Germinal center (tissue), 1 donor: ENCODE measurements around the gene APBB2.

Experiments
- DNase-seq: peaks from one replicate; pipeline ENCODE4 v3.0.0; 2012; ENCODE audit warnings: mixed read lengths, low spot score

The APBB2 gene

DNA sequence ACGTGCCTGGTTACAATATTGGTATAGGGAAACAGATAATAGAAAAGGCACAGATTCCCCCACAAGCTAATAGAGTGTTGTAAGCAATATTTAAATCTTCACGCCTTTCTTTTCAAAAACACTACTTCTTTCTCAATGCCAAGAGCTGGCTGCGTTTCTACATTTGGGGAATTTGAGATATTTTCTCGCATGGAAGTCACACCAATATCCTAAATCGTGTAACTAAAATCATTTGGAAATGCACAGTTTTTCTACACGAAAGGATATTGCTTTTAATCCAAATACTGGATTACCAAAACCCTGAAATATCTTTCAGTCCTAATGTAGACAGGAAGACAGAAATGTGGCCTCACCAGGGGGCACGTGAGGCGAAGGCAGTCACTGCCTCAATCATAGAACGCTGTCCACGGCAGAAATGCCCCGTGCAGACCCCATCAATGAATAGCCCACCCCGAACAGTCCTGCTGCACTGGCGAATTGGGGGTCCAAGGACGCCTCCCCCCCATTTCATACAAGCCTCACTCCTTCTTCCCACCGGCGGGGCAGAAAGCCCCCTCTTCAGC, 358.0 kb downstream of the APBB2 start:
- DNase-seq = no peak

DNA sequence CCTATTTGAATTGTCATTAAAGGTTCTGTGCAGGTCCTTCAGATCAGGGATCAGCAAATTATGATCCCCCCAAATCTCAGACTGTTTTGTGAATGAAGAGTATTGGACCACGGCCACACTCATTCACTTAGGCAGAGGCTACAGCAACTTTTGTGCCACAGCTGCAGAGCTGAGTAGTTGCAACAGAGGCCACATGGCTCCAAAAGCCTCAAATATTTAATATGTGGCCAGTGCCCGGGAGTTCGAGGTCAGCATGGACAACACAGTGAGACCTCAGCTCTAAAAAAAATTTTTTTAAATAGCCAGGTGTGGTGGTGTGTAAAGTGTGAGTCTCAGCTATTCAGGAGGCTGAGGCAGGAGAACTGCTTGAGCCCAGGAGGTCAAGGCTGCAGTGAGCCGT, 363.8 kb downstream of the APBB2 start:
- DNase-seq = no peak

DNA sequence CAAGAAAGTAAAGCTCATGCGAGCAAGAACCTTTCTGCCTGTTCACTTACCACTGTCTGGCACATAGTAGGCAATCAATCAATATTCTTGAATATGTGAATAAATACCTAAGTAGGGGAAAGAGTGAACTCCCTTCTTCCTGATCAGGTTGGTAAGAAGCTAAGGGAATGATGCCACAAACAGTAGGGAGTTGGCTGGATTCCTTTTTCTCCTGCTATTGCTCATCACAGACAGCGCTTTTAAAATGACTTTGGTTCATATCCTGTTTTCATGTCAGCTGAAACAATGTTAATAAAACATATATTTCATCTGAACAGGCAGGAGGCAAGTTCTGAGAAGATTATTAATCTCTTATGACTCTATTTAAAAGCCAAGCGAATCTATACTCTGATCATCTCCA, 365.4 kb downstream of the APBB2 start:
- DNase-seq = no peak

DNA sequence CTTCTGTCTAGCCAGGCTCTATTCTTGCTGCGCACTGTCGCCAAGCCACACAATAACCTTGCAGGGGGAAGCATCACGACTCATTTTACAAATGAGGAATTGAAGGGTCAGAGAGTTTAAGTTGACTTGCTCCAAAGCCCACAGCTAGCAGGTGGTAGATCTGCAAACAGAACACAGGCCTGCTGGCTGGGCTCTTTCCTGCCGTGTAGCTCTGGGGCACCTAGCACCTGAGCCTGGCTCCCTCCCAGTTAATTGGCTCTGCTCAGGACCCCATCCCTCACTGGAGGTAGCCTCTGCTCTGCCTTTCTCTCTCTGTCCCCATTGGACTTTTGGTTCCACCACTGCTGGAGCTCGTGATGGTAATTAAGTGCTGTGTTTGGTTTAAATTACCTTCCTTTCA, 366.1 kb downstream of the APBB2 start:
- DNase-seq = no peak

DNA sequence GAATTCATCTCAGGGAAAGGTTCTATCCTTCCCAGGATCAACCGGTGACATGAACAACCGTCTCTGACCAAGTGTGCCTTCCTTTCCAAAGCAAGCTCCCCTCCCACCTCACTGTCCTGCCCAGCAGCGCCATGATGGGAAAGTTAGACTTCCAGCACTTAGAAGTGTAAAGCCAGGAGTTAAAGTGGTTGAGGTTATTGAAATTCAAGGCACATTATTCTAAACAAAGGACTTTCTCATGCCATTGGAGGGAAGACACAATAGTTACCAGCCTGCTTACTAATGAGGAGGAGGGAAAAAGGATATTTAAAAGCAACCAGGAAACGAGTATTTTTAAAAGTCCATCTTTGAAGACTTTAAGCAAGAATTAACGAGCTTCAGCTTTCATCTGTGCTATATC, 367.8 kb downstream of the APBB2 start:
- DNase-seq = no peak

DNA sequence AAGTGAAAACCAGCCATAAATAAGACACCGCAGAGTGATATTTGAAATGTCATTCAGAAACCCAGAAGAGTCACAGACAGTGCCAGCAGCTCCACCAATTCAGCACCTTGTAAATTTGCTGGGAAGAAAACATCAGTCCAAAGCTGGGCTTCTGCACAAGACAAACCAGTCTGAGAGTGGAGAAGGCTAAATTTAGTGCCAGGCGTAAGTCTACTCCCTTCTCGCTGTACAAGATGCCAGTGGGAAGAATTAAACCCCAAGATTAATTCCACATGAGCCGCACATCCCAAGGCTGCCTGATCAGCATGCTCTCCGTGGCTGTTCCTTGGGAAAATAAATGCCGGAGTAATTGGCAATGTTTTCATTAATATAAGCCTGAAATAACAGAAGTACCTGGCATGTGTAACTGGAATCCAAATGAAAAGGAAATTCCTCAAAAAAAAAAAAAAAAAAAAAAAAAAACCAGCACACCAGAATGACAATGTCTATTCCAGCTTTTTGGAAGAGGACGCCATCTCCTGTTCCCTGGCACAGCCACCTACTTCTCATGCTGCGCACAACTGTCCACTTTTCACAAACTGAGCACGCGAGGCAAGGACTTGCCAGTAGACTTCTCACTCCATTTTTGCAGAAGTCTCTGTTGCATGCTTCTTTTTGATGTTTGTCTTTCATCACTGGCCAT, 369.0 kb downstream of the APBB2 start:
- no peak for DNase-seq

DNA sequence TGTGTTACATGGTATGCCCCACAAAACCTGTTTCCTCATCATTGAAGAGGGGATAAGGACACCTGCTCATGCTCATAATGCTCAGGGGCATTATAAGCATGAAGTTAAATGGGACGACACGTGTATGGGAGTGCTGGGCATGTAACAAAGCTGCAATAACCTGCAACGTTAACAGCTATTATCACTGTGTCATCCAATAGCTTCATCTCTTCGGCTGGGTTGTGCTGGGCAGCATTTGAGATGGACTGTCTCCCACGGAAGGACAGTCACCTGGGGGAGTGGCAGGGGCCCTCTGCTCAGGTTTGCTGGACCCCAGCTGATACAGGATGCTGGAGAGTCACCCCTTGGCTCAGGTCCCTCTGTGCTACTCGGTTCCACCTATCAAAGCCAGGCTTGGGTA, 370.1 kb downstream of the APBB2 start:
- no peak for DNase-seq

DNA sequence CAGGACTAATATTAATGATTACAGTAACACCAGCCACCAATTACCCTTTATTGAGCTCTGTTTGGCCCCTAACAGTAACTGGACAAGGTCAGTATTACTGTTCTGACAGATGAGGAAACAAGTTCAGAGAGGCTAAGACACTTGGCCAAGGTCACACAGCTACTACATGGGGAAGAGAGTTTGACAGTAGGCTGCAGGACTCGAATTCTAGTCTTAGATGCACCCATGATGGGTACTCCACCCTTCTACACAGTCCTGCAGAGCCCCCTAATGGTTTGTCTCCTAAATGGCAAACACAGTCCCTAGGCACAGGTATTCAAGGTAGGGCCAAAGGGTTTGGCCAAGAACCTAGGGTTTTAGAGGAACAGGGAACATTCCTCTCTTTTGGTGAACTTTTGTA, 370.6 kb downstream of the APBB2 start:
- DNase-seq = no peak

DNA sequence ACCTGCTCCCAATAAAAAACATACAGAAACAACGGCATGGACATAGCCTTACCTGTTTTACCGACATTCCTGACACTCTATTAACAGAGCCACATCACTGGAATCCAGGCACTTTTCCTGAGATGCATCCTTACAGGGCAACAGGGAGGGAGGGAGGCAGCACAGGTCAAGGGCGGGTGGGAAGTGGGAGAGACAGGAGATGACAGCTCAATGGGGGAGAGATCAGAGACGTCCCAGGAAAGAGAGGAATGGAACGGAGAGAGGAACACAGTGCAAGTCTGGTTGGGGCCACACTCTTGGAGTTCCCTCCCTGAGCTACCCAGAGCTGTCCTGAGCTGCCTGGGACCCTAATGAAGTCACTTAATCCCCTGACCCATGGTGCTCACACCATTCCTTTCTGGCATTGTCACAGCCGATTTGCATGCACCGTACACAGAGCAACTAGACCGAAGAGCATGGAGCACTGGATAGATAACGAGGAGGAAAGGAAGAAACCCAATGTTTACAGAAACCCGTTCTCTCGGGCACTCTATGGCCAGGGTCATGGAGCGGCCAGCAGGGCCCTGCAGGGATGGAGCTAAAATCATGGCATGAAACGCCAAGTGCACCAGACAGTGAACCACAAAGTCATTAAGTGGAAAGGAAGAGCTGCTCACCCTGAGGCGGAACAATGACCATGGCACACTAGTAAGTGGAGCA, 371.5 kb downstream of the APBB2 start:
- no peak for DNase-seq

DNA sequence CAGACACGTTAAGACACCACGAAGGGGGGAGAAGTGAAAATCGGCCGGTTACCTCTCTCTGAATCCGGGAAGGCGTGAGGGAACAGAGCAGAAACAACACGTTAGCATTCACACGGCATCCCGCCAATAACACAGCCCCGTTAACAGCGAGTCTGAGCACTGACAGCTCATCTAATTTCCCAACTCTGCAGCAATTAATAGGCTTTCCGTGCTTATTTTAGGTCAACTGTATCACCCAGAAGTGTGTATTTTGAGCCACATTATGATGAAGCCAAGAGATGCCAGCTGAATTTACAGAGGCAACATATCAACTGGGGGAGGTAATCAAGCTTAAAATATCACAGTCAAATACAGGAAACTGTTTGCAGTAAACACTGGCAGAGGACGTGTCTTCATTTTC, 372.0 kb downstream of the APBB2 start:
- no peak for DNase-seq

DNA sequence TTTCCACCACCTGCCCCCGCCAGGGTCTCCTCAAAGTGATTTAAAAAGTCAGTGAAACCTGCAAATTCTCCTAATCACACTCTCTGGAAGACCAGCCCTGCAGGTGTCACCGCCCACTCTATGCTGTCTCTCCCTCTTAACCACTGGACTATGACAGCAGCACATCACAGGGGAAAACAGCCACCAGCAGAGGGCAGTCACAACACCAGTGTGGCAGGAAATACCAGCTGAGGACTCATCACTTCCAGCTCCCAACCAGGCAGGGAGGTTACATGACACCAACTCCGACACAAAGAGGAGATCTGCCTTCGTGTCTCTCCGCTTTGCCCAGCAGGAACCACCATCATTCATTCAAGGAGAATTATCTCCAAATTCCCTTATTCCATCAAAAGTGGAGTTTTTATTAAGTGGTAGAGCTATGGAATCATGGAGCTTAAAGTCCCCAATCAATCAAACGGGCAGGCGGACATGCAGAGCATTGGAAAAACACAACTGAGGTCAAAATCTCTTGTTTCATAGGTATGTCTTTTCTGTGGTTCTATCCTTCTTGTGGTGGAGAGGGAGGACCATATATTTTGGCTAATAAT, 373.3 kb downstream of the APBB2 start:
- peak; percentile 70 for DNase-seq

DNA sequence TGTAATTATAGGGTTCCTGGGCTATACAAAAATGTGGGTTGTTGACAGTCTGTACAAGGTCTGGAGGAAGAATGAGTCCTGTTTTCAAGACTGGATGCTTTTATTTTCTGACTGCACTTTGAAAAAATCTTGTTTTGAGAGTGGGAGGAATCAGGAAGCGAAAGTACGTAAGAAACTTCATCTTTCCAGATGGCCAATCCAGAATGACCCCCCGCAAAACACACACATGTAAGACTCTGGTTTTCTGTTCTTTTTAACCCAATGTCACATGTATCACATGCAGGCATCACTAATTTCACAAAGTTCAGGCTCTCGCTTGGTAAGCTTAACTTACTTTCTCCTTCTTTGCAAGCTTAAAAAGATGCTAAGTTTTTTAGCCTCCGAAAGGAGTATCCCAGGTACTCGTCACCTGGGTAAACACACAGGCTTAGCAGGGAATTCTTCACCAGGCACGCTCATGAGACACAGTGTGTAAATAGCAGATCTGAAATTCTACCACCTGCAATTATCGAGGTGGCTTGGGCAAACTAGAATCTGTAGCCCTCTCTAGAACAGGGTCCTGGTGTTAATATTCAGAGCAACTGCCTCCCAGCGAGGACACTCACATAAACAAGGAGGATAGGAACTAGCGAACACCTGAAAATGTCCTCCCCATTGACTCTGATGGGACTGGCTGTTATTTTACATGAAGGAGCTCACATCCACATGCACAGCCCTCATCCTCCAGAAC, 373.9 kb downstream of the APBB2 start:
- DNase-seq = no peak

DNA sequence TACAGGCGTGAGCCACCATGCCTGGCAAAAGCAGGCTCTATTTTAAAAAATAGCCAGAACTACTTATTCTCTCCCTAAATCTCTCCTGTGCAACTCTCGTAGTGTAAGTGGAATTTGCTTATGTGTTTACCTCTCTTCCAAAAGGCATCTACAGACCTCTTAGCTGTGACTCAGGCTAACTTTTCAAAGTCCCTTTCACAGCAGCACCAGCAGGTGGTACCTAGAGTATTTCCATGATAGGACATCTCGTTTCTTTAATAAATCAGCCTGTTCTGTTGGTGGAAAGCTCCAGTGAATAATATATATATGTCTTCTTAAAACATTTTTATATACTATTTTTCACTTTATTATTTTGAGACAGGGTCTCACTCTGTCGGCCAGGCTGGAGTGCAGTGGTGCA, 375.6 kb downstream of the APBB2 start:
- DNase-seq = no peak

DNA sequence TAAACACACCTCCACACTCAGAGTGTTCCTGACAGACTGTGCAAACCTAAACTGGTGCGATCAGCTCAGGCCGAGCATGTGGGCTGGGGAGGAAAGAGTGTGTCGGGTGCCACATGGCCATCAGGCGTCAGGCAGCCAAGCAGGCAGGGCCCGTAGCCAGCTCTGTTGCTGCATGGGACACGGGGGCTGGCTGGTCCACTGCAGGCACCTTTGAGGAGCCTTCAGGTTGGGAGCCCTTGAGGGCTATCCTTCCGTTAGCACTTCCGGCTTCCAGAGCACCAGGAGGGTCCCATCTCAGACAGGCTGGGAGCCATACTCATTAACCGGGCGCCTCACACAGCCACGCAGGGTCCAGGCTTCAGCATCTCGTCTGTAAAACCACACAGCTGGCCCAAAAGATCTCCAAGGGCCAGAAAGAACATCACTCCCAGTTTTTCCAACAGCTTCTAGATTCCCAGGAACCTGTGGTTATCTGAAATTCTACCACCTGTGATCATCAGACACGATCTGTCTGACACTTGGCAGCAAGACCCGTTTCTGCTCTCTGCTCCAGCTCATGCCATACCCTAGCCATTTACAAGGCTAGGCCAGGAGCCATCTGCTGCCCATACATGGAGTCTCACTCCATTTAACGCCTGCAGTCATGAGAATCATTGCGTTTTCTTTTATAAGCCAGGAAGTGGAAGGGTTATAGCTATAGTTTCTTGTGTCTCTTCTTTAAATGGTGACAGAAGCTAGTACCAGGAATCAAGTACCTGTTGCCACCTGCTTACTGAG, 377.1 kb downstream of the APBB2 start:
- DNase-seq = no peak

DNA sequence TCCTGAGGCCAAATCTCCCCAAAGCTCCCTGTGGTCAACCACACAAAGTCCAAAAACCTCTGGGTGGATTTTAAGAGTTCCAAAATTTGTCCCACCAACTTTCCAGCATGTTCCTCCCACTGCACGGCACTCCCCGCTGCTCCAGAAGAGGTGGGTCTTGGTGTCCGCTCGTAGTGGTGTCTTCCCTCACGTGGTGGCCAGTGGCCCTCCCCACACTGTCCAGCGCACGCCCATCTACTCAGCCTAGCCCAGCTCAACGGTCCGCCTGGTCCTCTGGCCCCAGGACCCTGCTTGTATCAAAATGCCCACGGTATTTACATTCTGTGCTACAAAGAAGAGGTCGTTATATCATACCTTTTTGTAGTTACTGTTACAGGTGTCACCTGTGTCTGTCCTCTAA, 381.1 kb downstream of the APBB2 start:
- DNase-seq = no peak

DNA sequence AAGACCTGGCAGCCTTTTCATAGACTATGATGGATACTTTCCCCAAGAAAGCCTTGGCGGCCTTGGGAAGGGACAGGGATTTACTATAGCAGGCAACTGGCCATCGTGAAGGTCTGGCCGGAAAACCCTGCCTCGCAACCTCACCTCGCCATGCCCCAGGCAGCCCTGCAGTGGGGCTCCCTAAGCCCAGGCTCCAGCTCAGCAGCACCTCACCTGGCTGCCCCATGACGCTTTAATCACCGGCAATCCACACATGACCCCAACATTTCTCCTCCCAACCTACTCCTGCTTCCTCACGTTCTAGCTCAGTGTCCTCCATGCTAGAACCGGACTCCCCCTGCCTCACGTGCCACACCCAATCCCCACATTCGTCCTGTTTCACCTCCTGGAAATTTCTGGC, 382.2 kb downstream of the APBB2 start:
- DNase-seq = no peak

DNA sequence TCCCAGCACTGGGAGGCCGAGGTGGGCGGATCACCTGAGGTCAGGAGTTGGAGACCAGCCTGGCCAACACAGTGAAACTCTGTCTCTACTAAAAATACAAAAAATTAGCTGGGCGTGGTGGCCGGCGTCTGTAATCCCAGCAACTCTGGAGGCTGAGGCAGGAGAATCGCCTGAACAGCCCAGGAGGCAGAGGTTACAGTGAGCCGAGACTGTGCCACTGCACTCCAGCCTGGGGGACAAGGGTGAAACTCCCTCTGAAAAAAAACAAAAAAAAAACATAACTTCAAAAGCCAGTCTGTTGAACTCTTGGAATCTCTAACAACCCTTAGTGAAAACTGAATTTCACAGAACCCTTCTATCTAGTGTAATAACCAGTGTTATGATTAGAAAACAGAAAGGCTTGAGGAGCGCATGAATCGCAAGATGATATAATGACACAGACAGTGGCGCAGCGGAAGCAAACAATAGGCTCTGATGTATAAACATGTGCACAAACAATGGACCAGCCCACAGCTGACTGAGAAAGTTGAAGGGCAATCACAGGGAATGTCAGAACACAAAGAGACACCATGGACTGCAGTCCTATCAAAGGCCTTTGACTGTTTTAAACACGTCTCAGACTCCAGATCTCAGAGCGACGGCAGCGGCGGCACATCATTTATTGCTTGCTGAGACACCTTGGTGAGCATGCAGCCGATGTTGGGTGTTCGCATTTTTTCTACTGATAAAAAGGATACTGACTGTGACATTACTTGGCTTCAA, 383.0 kb downstream of the APBB2 start:
- no peak for DNase-seq

DNA sequence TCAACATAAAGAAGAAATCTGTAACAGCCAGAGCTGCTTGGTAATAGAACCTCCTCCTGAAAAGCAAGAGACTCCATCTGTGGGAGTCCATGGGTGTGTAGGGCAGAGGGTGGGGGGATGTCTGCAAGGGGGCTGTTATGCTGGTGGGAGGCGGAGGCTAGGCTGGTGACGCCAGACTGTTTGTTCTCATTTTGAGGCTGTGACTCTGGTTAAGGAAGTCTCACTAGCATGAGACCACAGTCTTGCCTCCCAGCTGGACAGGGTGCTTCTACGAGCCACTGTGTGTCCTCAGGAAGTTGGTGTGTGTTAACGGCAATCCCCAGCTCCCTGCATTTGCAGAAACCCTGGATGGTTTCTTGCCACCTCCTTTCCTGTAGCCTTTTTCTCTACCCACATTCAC, 384.8 kb downstream of the APBB2 start:
- DNase-seq = no peak

DNA sequence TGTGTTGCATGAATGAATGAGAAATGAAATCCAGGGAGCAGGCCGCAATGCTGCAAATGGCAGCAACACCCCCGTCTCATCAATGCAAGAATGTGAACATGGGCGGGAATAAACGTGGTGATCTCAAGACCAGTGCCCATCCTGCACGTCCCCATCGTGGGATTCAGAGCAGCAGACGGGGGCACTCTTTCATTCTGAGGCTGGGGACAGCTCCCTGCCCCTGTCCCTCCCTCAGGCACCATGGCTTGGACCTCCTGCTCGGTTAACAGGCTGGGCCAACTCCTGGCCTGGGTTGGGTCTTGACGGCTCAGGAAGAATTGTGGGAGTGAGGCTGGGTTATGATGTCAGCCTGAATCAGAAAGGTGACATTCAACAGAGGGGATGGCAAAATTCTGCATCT, 385.7 kb downstream of the APBB2 start:
- no peak for DNase-seq

DNA sequence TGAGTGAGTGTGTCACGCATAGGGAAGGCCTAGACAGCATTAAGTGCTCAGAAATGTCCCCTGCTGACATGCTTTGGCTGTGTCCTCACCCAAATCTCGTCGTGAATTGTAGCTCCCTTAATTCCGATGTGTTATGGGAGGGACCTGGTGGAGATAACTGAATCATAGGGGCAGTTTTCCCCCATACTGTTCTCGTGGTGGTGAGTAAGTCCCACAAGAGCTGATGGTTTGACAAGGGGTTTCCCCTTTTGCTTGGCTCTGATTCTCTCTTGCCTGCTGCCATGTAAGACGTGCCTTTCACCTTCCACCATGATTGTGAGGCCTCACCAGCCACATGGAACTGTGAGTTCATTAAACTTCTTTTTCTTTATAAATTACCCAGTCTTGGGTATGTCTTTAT, 386.6 kb downstream of the APBB2 start:
- no peak for DNase-seq

DNA sequence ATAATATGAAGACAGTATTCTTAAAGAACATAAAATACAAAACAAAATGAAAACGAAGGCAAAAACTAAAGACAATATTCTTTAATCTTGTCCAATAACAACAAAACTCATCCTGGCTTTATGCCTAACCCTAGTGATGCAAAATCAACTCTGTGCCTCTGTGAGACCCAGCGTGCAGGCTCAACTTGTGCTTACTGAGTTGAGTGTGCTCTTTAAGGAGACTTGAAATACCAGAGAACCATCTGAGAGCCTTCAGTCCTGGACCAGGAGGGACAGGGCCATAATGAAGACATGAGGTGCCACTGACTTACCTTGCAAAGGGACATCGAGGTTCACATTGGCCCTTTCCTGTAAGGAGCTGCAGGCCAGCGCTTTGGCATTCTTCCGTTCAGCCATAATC, 387.5 kb downstream of the APBB2 start:
- DNase-seq = no peak
